ENCODE measurements around the gene NTNG1. TPM values are rescaled to one million over a fixed set of nuclear protein-coding genes. Genes with fewer than 3 reads are reported as not detected.

Gene NTNG1
- total and polyA plus RNA-seq, 2 of the 8 experiments (the other 6 are each of a cell fraction or from before 2014, with no cell fraction given), result 1.2 to 4.1 TPM

DNA sequence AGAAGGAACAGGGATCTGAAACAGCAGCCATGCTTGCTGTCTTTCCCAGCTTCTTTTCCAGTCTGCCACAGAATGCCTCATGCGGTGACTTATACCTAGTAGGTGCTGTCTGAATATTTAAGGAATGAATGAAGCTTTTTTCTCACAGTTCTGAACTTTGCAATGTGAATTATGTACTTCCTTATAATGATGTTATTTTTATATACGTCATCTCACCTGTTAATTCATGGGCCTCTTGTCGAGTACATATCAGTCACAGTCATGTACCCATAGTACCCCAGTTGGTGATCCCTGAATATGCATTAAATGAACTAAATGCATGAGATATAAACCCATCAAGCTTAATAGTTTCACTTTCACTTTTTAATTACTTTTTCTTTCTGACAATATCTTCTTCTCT, 132.7 kb downstream of the NTNG1 start:
- no peak overlapping the region for H2AFZ ChIP-seq (ENCODE audit: low read length)
- H3K36me3 ChIP-seq (ENCODE audit: control insufficient read depth in 2 of 4, insufficient read depth in 4 of 4, low read length in 3 of 4), result no peaks in the 10 kb centered on the region
- 97% methylated on average over 3 of the region's 3 CpGs; no CpG with 5 or more reads in 1 of the 2 experiments for WGBS, 2 experiments (ENCODE audit: extremely low coverage in 1 of 2, insufficient coverage in 1 of 2, insufficient read length in 1 of 2, insufficient replicate concordance in 2 of 2, low coverage in 1 of 2, low lambda C conversion rate in 2 of 2, missing lambda C conversion rate in 1 of 2)
- TF ChIP-seq KDM5A (IDR thresholded peaks at IDR 0.05; ENCODE audit: low read length) (no peak), FOSL1 (IDR thresholded peaks at IDR 0.05; ENCODE audit: insufficient read depth, low read depth, low read length) (no peak), SAP30 (IDR thresholded peaks at IDR 0.05; ENCODE audit: insufficient read depth, insufficient replicate concordance, low read length) (no peak), E2F6 (IDR thresholded peaks at IDR 0.05) (no peak), CHD2 (IDR thresholded peaks at IDR 0.05; ENCODE audit: low read length) (no peak), NANOG (IDR thresholded peaks at IDR 0.05; ENCODE audit: insufficient read depth, low read depth, low read length, poor library complexity, severe bottlenecking) (no peak), BACH1 (IDR thresholded peaks at IDR 0.05; ENCODE audit: low read length) (no peak), TCF12 (IDR thresholded peaks at IDR 0.05; ENCODE audit: low read depth, low read length) (no peak), ZNF274 (IDR thresholded peaks at IDR 0.05; ENCODE audit: borderline replicate concordance, extremely low read depth, low read length) (no peak), CHD1 (IDR thresholded peaks at IDR 0.05; ENCODE audit: low read depth, low read length) (no peak), SP1 (IDR thresholded peaks at IDR 0.05; ENCODE audit: low read depth, low read length) (no peak), MAX (IDR thresholded peaks at IDR 0.05) (no peak), HDAC6 (IDR thresholded peaks at IDR 0.05; ENCODE audit: low read depth, low read length) (no peak), ATF3 (IDR thresholded peaks at IDR 0.05; ENCODE audit: insufficient read depth, low read depth, low read length) (no peak)
- H2BK20ac ChIP-seq (ENCODE audit: low read length), result no peak overlapping the region
- FAIRE-seq, result no peak
- no peaks in the 10 kb centered on the region for H4K20me1 ChIP-seq (replicated peaks in 1 of 2; ENCODE audit: control insufficient read depth in 1 of 2, insufficient read depth in 2 of 2, low read length in 2 of 2)
- no peak overlapping the region for H3K9ac ChIP-seq (replicated peaks in 1 of 4; ENCODE audit: extremely low read depth in 1 of 4, low read depth in 3 of 4, low read length in 3 of 4)
- H4K5ac ChIP-seq (ENCODE audit: insufficient read length, low read depth, low read length), result no peak overlapping the region
- H3K18ac ChIP-seq (ENCODE audit: extremely low read depth, low read length), result no peak overlapping the region
- no peak overlapping the region for H4K91ac ChIP-seq (replicated peaks; ENCODE audit: insufficient read length, low read length)
- ChIA-PET CTCF (ENCODE audit: partially characterized antibody) (interaction anchor here (0.9 to 5.9 kb wide), 4 partner anchors 31 to 256 kb away, joined by 3 to 69 read pairs (median 3); no protein-coding TSS in a partner anchor), POLR2A (ENCODE audit: partially characterized antibody) (no interaction called here)
- no peaks in the 10 kb centered on the region; a peak in 1 of 7 replicates for H3K4me1 ChIP-seq (replicated peaks in 1 of 4; ENCODE audit: control insufficient read depth in 3 of 4, insufficient read depth in 4 of 4, low read length in 3 of 4)
- H3K27me3 ChIP-seq (replicated peaks in 1 of 4; ENCODE audit: control insufficient read depth in 3 of 4, extremely low read depth in 1 of 4, insufficient read depth in 3 of 4, low read length in 3 of 4), result no peaks in the 10 kb centered on the region
- H3K14ac ChIP-seq (ENCODE audit: insufficient read length), result no peak overlapping the region
- DNase-seq (ENCODE audit: low read depth in 1 of 2, low spot score in 2 of 2), result no peak
- no peak overlapping the region for H3K56ac ChIP-seq (replicated peaks; ENCODE audit: insufficient read length, low read depth, low read length)
- no peaks in the 10 kb centered on the region for H3K23me2 ChIP-seq (ENCODE audit: low read depth, low read length)
- no peak overlapping the region for H3K4ac ChIP-seq (replicated peaks; ENCODE audit: insufficient read length, low read depth, low read length)
- no peak overlapping the region for H3K23ac ChIP-seq (ENCODE audit: insufficient read length)
- H2BK120ac ChIP-seq (replicated peaks; ENCODE audit: low read depth, low read length), result no peak overlapping the region
- H3K79me1 ChIP-seq (ENCODE audit: low read depth, low read length), result no peaks in the 10 kb centered on the region
- no peak overlapping the region for H3K4me3 ChIP-seq (ENCODE audit: extremely low read depth in 1 of 4, insufficient read depth in 2 of 4, low read depth in 3 of 4, low read length in 4 of 4)
- H4K8ac ChIP-seq (ENCODE audit: extremely low read depth, insufficient read depth, low read length), result no peak overlapping the region
- H3K79me2 ChIP-seq (ENCODE audit: control insufficient read depth in 1 of 2, insufficient read depth in 2 of 2, low read length in 2 of 2), result no peaks in the 10 kb centered on the region
- H2BK5ac ChIP-seq (ENCODE audit: low read depth, low read length), result no peak overlapping the region
- no peak overlapping the region for H2BK15ac ChIP-seq (ENCODE audit: low read length)
- H3K27ac ChIP-seq (ENCODE audit: low read depth, low read length), result no peak overlapping the region
- no peak overlapping the region for H2BK12ac ChIP-seq (ENCODE audit: low read depth, low read length)
- H3K4me2 ChIP-seq (ENCODE audit: insufficient read depth in 1 of 2, low read depth in 2 of 2, low read length in 2 of 2), result no peak overlapping the region
- H2AK5ac ChIP-seq (ENCODE audit: low read depth, low read length), result no peak overlapping the region
- H3K9me3 ChIP-seq (ENCODE audit: insufficient read depth in 2 of 2, low read depth in 1 of 2, low read length in 1 of 2), result no peaks in the 10 kb centered on the region
